GM21390 (cell line): ENCODE data around the gene SLC1A1.
"Not testable (repeated sequence)": the region's sequence is repeated elsewhere in the genome, so short reads cannot be mapped to it uniquely, and the experiment has no call there.

Experiments used
- ATAC-seq: cut with Tn5 transposase; IDR thresholded peaks from one replicate; pipeline ENCODE4 v1.9.1; 2021; ENCODE audit not compliant: unreplicated experiment

SLC1A1 gene

GRCh38 chr9:4504250-4504649, 14.0 kb downstream of the SLC1A1 start:
- no peak for ATAC-seq

- no peak for ATAC-seq
Measured at GRCh38 chr9:4506490-4506889, 16.2 kb downstream of the SLC1A1 start.

- no peak for ATAC-seq
Measured at GRCh38 chr9:4507306-4508130, 17.2 kb downstream of the SLC1A1 start.

- no peak for ATAC-seq
Measured at GRCh38 chr9:4508246-4508906, 18.1 kb downstream of the SLC1A1 start.

GRCh38 chr9:4508907-4509589, 18.8 kb downstream of the SLC1A1 start:
- ATAC-seq, result no peak

- ATAC-seq, result no peak
Measured at GRCh38 chr9:4509590-4509984, 19.3 kb downstream of the SLC1A1 start.

- no peak for ATAC-seq
Measured at GRCh38 chr9:4510546-4511322, 20.5 kb downstream of the SLC1A1 start.

- no peak for ATAC-seq
Measured at GRCh38 chr9:4514252-4515128, 24.2 kb downstream of the SLC1A1 start.

- peak; percentile 63 for ATAC-seq
Measured at GRCh38 chr9:4515958-4516375, 25.7 kb downstream of the SLC1A1 start.

GRCh38 chr9:4517274-4517673, 27.0 kb downstream of the SLC1A1 start:
- ATAC-seq, result no peak

GRCh38 chr9:4519604-4520003, 29.3 kb downstream of the SLC1A1 start:
- ATAC-seq, result no peak

- ATAC-seq, result no peak
Measured at GRCh38 chr9:4520055-4520454, 29.8 kb downstream of the SLC1A1 start.

GRCh38 chr9:4530375-4530774, 40.1 kb downstream of the SLC1A1 start:
- ATAC-seq, result peak; percentile 78

- ATAC-seq, result not testable (repeated sequence)
Measured at GRCh38 chr9:4530831-4531230, 40.6 kb downstream of the SLC1A1 start.

- ATAC-seq, result not testable (repeated sequence)
Measured at GRCh38 chr9:4531355-4531754, 41.1 kb downstream of the SLC1A1 start.

- ATAC-seq, result not testable (repeated sequence)
Measured at GRCh38 chr9:4533881-4534280, 43.6 kb downstream of the SLC1A1 start.

- ATAC-seq, result not testable (repeated sequence)
Measured at GRCh38 chr9:4536196-4536595, 45.9 kb downstream of the SLC1A1 start.

GRCh38 chr9:4537581-4537980, 47.3 kb downstream of the SLC1A1 start:
- ATAC-seq, result no peak

GRCh38 chr9:4538107-4538506, 47.8 kb downstream of the SLC1A1 start:
- no peak for ATAC-seq

- ATAC-seq, result no peak
Measured at GRCh38 chr9:4538621-4539020, 48.4 kb downstream of the SLC1A1 start.
